ENCODE data around the gene CDH13. TPM values are rescaled to one million over a fixed set of nuclear protein-coding genes. Genes with fewer than 3 reads are reported as not detected.

The CDH13 gene
- total RNA-seq, 3 donors from 2014 or later: not detected

GRCh38 chr16:83789642-83790401, 1163.1 kb downstream of the CDH13 start:
- ATAC-seq (no peak), DNase-seq (no peak)
- peaks cover 4% of the 10 kb centered on the region for H3K27me3 Mint-ChIP-seq (ENCODE audit: low read depth)
- no peaks in the 10 kb centered on the region for H3K9me3 Mint-ChIP-seq
- no peaks in the 10 kb centered on the region for H3K36me3 Mint-ChIP-seq (ENCODE audit: insufficient read depth)
- peaks cover 2% of the 10 kb centered on the region for H3K4me1 Mint-ChIP-seq (ENCODE audit: low read depth)
- H3K4me3 Mint-ChIP-seq: no peak overlapping the region

GRCh38 chr16:83791916-83792315, 1165.1 kb downstream of the CDH13 start:
- ATAC-seq (no peak), DNase-seq (no peak)
- Mint-ChIP-seq H3K4me1 (ENCODE audit: low read depth) (peaks cover 2% of the 10 kb centered on the region), H3K4me3 (no peak overlapping the region), H3K27me3 (ENCODE audit: low read depth) (peaks cover 10% of the 10 kb centered on the region), H3K36me3 (ENCODE audit: insufficient read depth) (no peaks in the 10 kb centered on the region), H3K9me3 (no peaks in the 10 kb centered on the region)

DNA sequence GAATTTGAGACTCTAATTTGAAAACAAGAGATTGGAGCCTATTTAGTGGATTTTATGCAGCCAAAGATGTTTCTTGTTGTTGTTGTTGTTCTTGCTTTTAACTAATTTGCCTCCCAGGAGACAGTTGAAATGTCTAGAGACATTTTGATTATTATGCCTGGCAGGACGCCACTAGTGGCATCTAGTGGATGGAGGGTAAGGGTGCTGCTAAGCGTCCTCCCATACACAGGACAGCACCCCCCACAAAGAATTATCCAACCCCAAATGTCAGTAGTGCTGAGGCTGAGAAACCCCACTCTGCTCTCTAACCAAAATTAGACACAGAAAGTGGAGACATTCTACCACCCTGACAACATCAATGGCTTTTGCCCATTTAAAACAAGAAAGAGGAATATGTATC, 1165.6 kb downstream of the CDH13 start:
- no peaks in the 10 kb centered on the region for H3K9me3 Mint-ChIP-seq
- ATAC-seq: no peak
- H3K36me3 Mint-ChIP-seq (ENCODE audit: insufficient read depth): no peaks in the 10 kb centered on the region
- peaks cover 2% of the 10 kb centered on the region for H3K4me1 Mint-ChIP-seq (ENCODE audit: low read depth)
- no peak for DNase-seq
- peaks cover 11% of the 10 kb centered on the region for H3K27me3 Mint-ChIP-seq (ENCODE audit: low read depth)
- no peak overlapping the region for H3K4me3 Mint-ChIP-seq

- Mint-ChIP-seq H3K4me1 (ENCODE audit: low read depth) (peaks cover 2% of the 10 kb centered on the region), H3K27me3 (ENCODE audit: low read depth) (peaks cover 9% of the 10 kb centered on the region), H3K4me3 (no peak overlapping the region), H3K9me3 (no peaks in the 10 kb centered on the region), H3K36me3 (ENCODE audit: insufficient read depth) (no peaks in the 10 kb centered on the region)
- DNase-seq (no peak), ATAC-seq (no peak)
Observed at GRCh38 chr16:83793179-83793578, 1166.4 kb downstream of the CDH13 start.

- Mint-ChIP-seq H3K36me3 (ENCODE audit: insufficient read depth) (no peaks in the 10 kb centered on the region), H3K4me3 (no peak overlapping the region), H3K9me3 (no peaks in the 10 kb centered on the region), H3K27me3 (ENCODE audit: low read depth) (peaks cover 16% of the 10 kb centered on the region), H3K4me1 (ENCODE audit: low read depth) (peaks cover 2% of the 10 kb centered on the region)
- ATAC-seq: no peak
- DNase-seq: no peak
Observed at GRCh38 chr16:83794860-83795554, 1168.2 kb downstream of the CDH13 start.

GRCh38 chr16:83797013-83797412, 1170.2 kb downstream of the CDH13 start:
- DNase-seq (no peak), ATAC-seq (no peak)
- Mint-ChIP-seq H3K9me3 (no peaks in the 10 kb centered on the region), H3K4me3 (no peak overlapping the region), H3K27me3 (ENCODE audit: low read depth) (peaks cover 19% of the 10 kb centered on the region), H3K4me1 (ENCODE audit: low read depth) (peaks cover 2% of the 10 kb centered on the region), H3K36me3 (ENCODE audit: insufficient read depth) (no peaks in the 10 kb centered on the region)

DNA sequence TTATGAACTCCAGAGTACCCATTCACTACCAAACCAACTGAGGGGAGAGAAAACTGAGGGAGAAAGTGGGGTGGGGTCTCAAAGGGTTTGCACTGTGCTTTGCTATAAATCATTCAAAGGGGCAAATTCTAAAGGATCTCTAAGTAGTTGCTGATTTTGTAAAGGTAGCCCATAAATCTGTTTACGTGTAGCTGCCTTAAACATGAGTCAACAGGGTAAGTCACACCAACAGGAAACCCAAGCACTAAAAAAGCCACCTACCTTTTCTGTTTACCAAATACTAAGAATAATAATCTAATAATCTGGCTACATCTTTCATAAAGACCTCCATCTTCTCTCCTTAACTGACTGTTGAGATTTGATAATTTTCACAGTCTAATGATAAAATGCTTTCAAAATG, 1172.6 kb downstream of the CDH13 start:
- Mint-ChIP-seq H3K4me1 (ENCODE audit: low read depth) (no peaks in the 10 kb centered on the region), H3K27me3 (ENCODE audit: low read depth) (peaks cover 16% of the 10 kb centered on the region), H3K4me3 (no peak overlapping the region), H3K36me3 (ENCODE audit: insufficient read depth) (no peaks in the 10 kb centered on the region), H3K9me3 (no peaks in the 10 kb centered on the region)
- DNase-seq: no peak
- no peak for ATAC-seq

- ATAC-seq: no peak
- peaks cover 9% of the 10 kb centered on the region for H3K4me1 Mint-ChIP-seq (ENCODE audit: low read depth)
- H3K36me3 Mint-ChIP-seq (ENCODE audit: insufficient read depth): no peaks in the 10 kb centered on the region
- no peaks in the 10 kb centered on the region for H3K9me3 Mint-ChIP-seq
- no peak for DNase-seq
- peaks cover 9% of the 10 kb centered on the region for H3K27me3 Mint-ChIP-seq (ENCODE audit: low read depth)
- H3K4me3 Mint-ChIP-seq: no peak overlapping the region
Observed at GRCh38 chr16:83802135-83802534, 1175.4 kb downstream of the CDH13 start.

GRCh38 chr16:83802554-83803205, 1175.9 kb downstream of the CDH13 start:
- peaks cover 13% of the 10 kb centered on the region for H3K4me1 Mint-ChIP-seq (ENCODE audit: low read depth)
- no peaks in the 10 kb centered on the region for H3K36me3 Mint-ChIP-seq (ENCODE audit: insufficient read depth)
- no peak for ATAC-seq
- no peak overlapping the region for H3K4me3 Mint-ChIP-seq
- no peaks in the 10 kb centered on the region for H3K9me3 Mint-ChIP-seq
- no peak for DNase-seq
- peaks cover 9% of the 10 kb centered on the region for H3K27me3 Mint-ChIP-seq (ENCODE audit: low read depth)

DNA sequence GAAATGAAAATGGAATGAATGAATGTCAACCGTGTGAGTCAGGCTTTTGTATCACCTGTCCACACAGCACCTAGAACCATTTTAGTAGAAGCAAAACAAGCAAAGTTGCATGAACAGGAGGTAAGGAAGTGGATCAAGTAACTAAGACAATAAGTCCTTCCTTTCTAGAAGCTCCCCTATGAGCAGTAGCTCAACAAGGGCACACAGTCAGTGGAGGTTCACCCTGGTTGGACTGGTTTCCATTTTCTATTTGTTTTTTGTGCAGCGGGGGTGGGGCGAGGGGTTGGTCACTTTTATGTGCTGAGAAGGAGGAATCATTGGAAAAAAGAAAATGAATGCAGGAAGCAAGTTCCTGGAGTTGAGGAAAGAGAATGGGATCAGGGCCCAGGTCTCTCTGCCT, 1177.0 kb downstream of the CDH13 start:
- peaks cover 18% of the 10 kb centered on the region for H3K4me1 Mint-ChIP-seq (ENCODE audit: low read depth)
- ATAC-seq (no peak), DNase-seq (no peak)
- peaks cover 5% of the 10 kb centered on the region for H3K27me3 Mint-ChIP-seq (ENCODE audit: low read depth)
- H3K9me3 Mint-ChIP-seq: no peaks in the 10 kb centered on the region
- no peak overlapping the region for H3K4me3 Mint-ChIP-seq
- H3K36me3 Mint-ChIP-seq (ENCODE audit: insufficient read depth): peaks cover 4% of the 10 kb centered on the region

DNA sequence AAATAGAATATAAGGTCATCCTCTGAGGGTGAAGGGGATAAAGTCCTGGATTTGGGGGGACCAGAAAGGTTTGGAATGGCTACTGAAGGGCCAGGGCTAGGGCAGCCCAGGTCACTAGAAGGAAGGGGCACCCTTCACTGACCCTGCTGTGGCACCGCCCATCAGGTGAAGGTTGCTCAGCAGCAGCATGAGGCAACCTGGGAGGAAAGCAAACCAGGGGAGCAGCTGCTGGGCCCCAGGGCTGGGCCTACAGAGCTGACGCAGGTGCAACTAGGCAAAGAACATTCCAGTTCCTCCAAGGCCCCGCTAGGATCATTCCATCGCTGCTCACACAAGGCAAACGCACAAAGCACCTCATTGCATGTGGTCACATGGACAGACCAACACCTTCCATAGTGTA, 1177.6 kb downstream of the CDH13 start:
- Mint-ChIP-seq H3K9me3 (no peaks in the 10 kb centered on the region), H3K27me3 (ENCODE audit: low read depth) (peaks cover 5% of the 10 kb centered on the region), H3K4me3 (no peak overlapping the region), H3K4me1 (ENCODE audit: low read depth) (peaks cover 23% of the 10 kb centered on the region), H3K36me3 (ENCODE audit: insufficient read depth) (peaks cover 8% of the 10 kb centered on the region)
- no peak for ATAC-seq
- no peak for DNase-seq

- Mint-ChIP-seq H3K4me1 (ENCODE audit: low read depth) (peaks cover 35% of the 10 kb centered on the region), H3K9me3 (no peaks in the 10 kb centered on the region), H3K36me3 (ENCODE audit: insufficient read depth) (peaks cover 13% of the 10 kb centered on the region), H3K4me3 (no peak overlapping the region), H3K27me3 (ENCODE audit: low read depth) (no peaks in the 10 kb centered on the region)
- ATAC-seq (no peak), DNase-seq (no peak)
Observed at GRCh38 chr16:83806036-83806435, 1179.3 kb downstream of the CDH13 start.

- Mint-ChIP-seq H3K36me3 (ENCODE audit: insufficient read depth) (peaks cover 15% of the 10 kb centered on the region), H3K4me3 (peak overlapping the region; percentile 98), H3K27me3 (ENCODE audit: low read depth) (no peaks in the 10 kb centered on the region), H3K4me1 (ENCODE audit: low read depth) (peaks cover 36% of the 10 kb centered on the region), H3K9me3 (no peaks in the 10 kb centered on the region)
- no peak for DNase-seq
- ATAC-seq: no peak
Observed at GRCh38 chr16:83806731-83807130, 1180.0 kb downstream of the CDH13 start.

GRCh38 chr16:83807327-83807709, 1180.5 kb downstream of the CDH13 start:
- peak overlapping the region; percentile 98 for H3K4me3 Mint-ChIP-seq
- H3K4me1 Mint-ChIP-seq (ENCODE audit: low read depth): peaks cover 36% of the 10 kb centered on the region

More at GRCh38 chr16:83807327-83807709, 1180.5 kb downstream of the CDH13 start:
- no peak for ATAC-seq
- no peaks in the 10 kb centered on the region for H3K27me3 Mint-ChIP-seq (ENCODE audit: low read depth)
- no peak for DNase-seq
- H3K36me3 Mint-ChIP-seq (ENCODE audit: insufficient read depth): peaks cover 17% of the 10 kb centered on the region
- H3K9me3 Mint-ChIP-seq: no peaks in the 10 kb centered on the region

All from activated T-cell treated with anti-CD3 and anti-CD28 coated beads, Interleukin-2, amount 50 U/mL, for 4 hours (primary cell).